DOHH2 (cell line): ENCODE measurements around the gene STX18.

Experiments used
- H3F3A ChIP-seq: fragments of 200-600 bp; sonication (generic), shearing (Covaris generic); 2 replicates; pipeline ENCODE4 v1.6.0; 2016; ENCODE audit warnings: antibody characterized with exemption, mild to moderate bottlenecking; ENCODE audit not compliant: control insufficient read depth, insufficient read depth
- H3K27ac ChIP-seq: fragments of 200-600 bp; sonication (generic); 2 replicates; pipeline ENCODE4 v1.5.1; 2014; ENCODE audit warnings: low read depth, mild to moderate bottlenecking, low read length, moderate library complexity
- H3K27me3 ChIP-seq: fragments of 200-600 bp; sonication (generic); 2 replicates; pipeline ENCODE4 v1.6.1; 2014; ENCODE audit warnings: mild to moderate bottlenecking, low read length, mixed read lengths; ENCODE audit not compliant: control insufficient read depth
- H3K36me3 ChIP-seq: fragments of 200-600 bp; sonication (generic); 2 replicates; pipeline ENCODE4 v1.6.1; 2014; ENCODE audit warnings: mild to moderate bottlenecking, low read length, moderate library complexity, mixed read lengths; ENCODE audit not compliant: control insufficient read depth
- H3K4me1 ChIP-seq: fragments of 200-600 bp; sonication (generic); 2 replicates; pipeline ENCODE4 v1.6.1; 2014; ENCODE audit warnings: mild to moderate bottlenecking, low read length, mixed read lengths; ENCODE audit not compliant: control insufficient read depth
- H3K4me2 ChIP-seq: fragments of 200-600 bp; sonication (generic); 2 replicates; pipeline ENCODE4 v1.6.0; 2014; ENCODE audit warnings: mild to moderate bottlenecking, low read length, moderate library complexity
- H3K4me3 ChIP-seq: fragments of 200-600 bp; sonication (generic); 2 replicates; pipeline ENCODE4 v1.5.1; 2014; ENCODE audit warnings: mild to moderate bottlenecking, low read length, mixed read lengths
- H3K79me2 ChIP-seq: fragments of 200-600 bp; sonication (generic); 2 replicates; pipeline ENCODE4 v1.6.1; 2014; ENCODE audit warnings: mild to moderate bottlenecking, low read length, mixed read lengths; ENCODE audit not compliant: control insufficient read depth
- H3K9me2 ChIP-seq: fragments of 200-600 bp; sonication (generic); replicated peaks from 2 replicates; pipeline ENCODE4 v1.6.1; 2014; ENCODE audit warnings: mild to moderate bottlenecking, low read length, mixed read lengths; ENCODE audit not compliant: control insufficient read depth
- H3K9me3 ChIP-seq: fragments of 200-600 bp; sonication (generic); 2 replicates; pipeline ENCODE4 v1.6.1; 2014; ENCODE audit warnings: antibody characterized with exemption, low read length, mixed read lengths; ENCODE audit not compliant: control insufficient read depth, insufficient read depth
- H4K20me1 ChIP-seq: fragments of 200-600 bp; sonication (generic); 2 replicates; pipeline ENCODE4 v1.6.0; 2014; ENCODE audit warnings: low read depth, mild to moderate bottlenecking, antibody characterized with exemption, low read length, moderate library complexity; ENCODE audit not compliant: control insufficient read depth, insufficient read depth
- CTCF ChIP-seq: fragments of 200-600 bp; sonication (generic); IDR thresholded peaks from one replicate; pipeline ENCODE4 v1.5.1; 2014; ENCODE audit warnings: antibody characterized with exemption, mild to moderate bottlenecking, low read depth, low read length; ENCODE audit not compliant: poor library complexity, severe bottlenecking
- EZH2phosphoT487 ChIP-seq: fragments of 200-600 bp; sonication (generic); IDR thresholded peaks from 2 replicates; pipeline ENCODE4 v1.6.1; 2017; ENCODE audit warnings: borderline replicate concordance, mild to moderate bottlenecking, antibody characterized with exemption, low read length, moderate library complexity, mixed read lengths

The STX18 gene

GRCh38 chr4:4564522-4564921 lies 22.7 kb upstream of the STX18 start:
- no peak for TF ChIP-seq CTCF
- no peak for TF ChIP-seq EZH2phosphoT487
- H3K27me3 ChIP-seq, result no peaks in the 10 kb centered on the region
- no peaks in the 10 kb centered on the region for H3K9me3 ChIP-seq

GRCh38 chr4:4560642-4561041 lies 18.8 kb upstream of the STX18 start:
- Histone ChIP-seq H3K27ac (no peak overlapping the region), H3K4me2 (no peak overlapping the region), H3K36me3 (peaks cover 18% of the 10 kb centered on the region; the same call in 1 of the 2 replicates), H3K79me2 (no peaks in the 10 kb centered on the region), H3K4me3 (no peak overlapping the region), H3F3A (no peaks in the 10 kb centered on the region), H3K9me3 (no peaks in the 10 kb centered on the region), H3K27me3 (no peaks in the 10 kb centered on the region), H3K9me2 (no peaks in the 10 kb centered on the region), H3K4me1 (no peaks in the 10 kb centered on the region), H4K20me1 (no peaks in the 10 kb centered on the region)
- TF ChIP-seq EZH2phosphoT487 (no peak), CTCF (no peak)

More at GRCh38 chr4:4564522-4564921, 22.7 kb upstream of the STX18 start:
- Histone ChIP-seq H3K9me2 (no peaks in the 10 kb centered on the region), H3K79me2 (no peaks in the 10 kb centered on the region), H3K27ac (no peak overlapping the region), H4K20me1 (no peaks in the 10 kb centered on the region), H3K4me1 (no peaks in the 10 kb centered on the region), H3K4me3 (no peak overlapping the region), H3K4me2 (no peak overlapping the region), H3F3A (no peaks in the 10 kb centered on the region), H3K36me3 (peaks cover 21% of the 10 kb centered on the region; the same call in 1 of the 2 replicates)

- Histone ChIP-seq H3K79me2 (no peaks in the 10 kb centered on the region), H4K20me1 (no peaks in the 10 kb centered on the region), H3F3A (no peaks in the 10 kb centered on the region), H3K27ac (no peak overlapping the region), H3K4me2 (no peak overlapping the region), H3K27me3 (no peaks in the 10 kb centered on the region), H3K4me1 (no peaks in the 10 kb centered on the region), H3K9me2 (no peaks in the 10 kb centered on the region), H3K4me3 (no peak overlapping the region), H3K36me3 (peaks cover 16% of the 10 kb centered on the region; the same call in 1 of the 2 replicates), H3K9me3 (no peaks in the 10 kb centered on the region)
- TF ChIP-seq CTCF (no peak), EZH2phosphoT487 (no peak)
Observed at GRCh38 chr4:4560136-4560535, 18.3 kb upstream of the STX18 start.
